ENCODE data around the gene SURF1.

SURF1 gene

GRCh38 chr9:133356391-133357091, at the start of gene SURF1, which contains the start of gene SURF2:
TSS of gene SURF1 (minus strand) at chr9:133356487. CDS start at chr9:133356453, 34 bp downstream.
TSS of gene SURF2 (plus strand) at chr9:133356550. CDS start at chr9:133356593, 43 bp downstream.
- no peak for DNase-seq (ENCODE audit: extremely low read depth, low read depth)
- TF ChIP-seq, protein P1, sequence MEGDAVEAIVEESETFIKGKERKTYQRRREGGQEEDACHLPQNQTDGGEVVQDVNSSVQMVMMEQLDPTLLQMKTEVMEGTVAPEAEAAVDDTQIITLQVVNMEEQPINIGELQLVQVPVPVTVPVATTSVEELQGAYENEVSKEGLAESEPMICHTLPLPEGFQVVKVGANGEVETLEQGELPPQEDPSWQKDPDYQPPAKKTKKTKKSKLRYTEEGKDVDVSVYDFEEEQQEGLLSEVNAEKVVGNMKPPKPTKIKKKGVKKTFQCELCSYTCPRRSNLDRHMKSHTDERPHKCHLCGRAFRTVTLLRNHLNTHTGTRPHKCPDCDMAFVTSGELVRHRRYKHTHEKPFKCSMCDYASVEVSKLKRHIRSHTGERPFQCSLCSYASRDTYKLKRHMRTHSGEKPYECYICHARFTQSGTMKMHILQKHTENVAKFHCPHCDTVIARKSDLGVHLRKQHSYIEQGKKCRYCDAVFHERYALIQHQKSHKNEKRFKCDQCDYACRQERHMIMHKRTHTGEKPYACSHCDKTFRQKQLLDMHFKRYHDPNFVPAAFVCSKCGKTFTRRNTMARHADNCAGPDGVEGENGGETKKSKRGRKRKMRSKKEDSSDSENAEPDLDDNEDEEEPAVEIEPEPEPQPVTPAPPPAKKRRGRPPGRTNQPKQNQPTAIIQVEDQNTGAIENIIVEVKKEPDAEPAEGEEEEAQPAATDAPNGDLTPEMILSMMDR (IDR thresholded peaks at IDR 0.05; ENCODE audit: low read depth, low read length): no peak

- TF ChIP-seq, protein P1 (IDR thresholded peaks at IDR 0.05; ENCODE audit: low read depth, low read length): no peak
Observed at GRCh38 chr9:133405508-133406438, 49.5 kb upstream of the SURF1 start.

GRCh38 chr9:133404454-133405002, 48.2 kb upstream of the SURF1 start:
- TF ChIP-seq, protein P1 (IDR thresholded peaks at IDR 0.05; ENCODE audit: low read depth, low read length): no peak
- DNase-seq (ENCODE audit: extremely low read depth, low read depth): no peak

More at GRCh38 chr9:133405508-133406438, 49.5 kb upstream of the SURF1 start:
- DNase-seq (ENCODE audit: extremely low read depth, low read depth): peak; percentile 7

GRCh38 chr9:133403766-133404453, 47.6 kb upstream of the SURF1 start:
- TF ChIP-seq, protein P1 (IDR thresholded peaks at IDR 0.05; ENCODE audit: low read depth, low read length): peak; percentile 53
- no peak for DNase-seq (ENCODE audit: extremely low read depth, low read depth)

DNA sequence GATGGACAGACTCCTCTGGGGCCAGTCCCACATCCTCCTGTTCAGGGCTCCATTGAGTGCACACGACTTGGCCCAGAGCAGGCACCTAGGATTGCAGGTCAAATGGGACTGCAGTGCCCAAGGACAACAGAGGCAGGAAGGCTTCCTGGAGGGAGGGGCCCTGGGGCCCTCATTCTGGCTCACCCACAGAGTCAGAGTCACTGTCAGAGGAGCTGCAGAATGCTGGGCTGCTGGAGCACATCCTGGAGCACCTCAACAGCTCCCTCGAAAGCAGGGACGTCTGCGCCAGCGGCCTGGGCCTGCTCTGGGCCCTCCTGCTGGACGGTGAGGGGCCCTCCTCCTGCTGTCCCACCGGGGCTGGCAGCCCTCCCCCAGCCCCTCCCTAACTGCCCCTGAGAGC, 46.4 kb upstream of the SURF1 start:
- DNase-seq (ENCODE audit: extremely low read depth, low read depth): no peak
- TF ChIP-seq, protein P1 (IDR thresholded peaks at IDR 0.05; ENCODE audit: low read depth, low read length): no peak

DNA sequence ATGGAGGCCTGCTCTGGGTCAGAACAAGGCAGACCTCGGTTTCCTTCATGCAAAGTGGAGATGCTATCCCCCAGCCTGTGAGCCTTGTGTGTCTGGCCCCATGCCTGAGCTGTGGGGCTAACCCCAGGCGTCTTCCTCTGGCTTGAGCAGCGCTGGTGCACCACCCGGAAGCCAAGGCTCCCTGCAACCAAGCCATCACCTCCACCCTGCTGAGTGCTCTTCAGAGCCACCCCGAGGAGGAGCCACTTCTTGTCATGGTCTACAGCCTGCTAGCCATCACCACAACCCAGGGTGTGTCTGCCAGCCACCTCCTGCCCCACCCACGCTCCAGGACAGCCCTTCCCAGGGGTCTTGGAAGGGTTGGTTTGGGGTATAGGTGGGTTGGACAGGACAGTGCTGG, 45.3 kb upstream of the SURF1 start:
- no peak for DNase-seq (ENCODE audit: extremely low read depth, low read depth)
- TF ChIP-seq, protein P1 (IDR thresholded peaks at IDR 0.05; ENCODE audit: low read depth, low read length): no peak
